Measurements from ENCODE around the gene NPLOC4.

The NPLOC4 gene

DNA sequence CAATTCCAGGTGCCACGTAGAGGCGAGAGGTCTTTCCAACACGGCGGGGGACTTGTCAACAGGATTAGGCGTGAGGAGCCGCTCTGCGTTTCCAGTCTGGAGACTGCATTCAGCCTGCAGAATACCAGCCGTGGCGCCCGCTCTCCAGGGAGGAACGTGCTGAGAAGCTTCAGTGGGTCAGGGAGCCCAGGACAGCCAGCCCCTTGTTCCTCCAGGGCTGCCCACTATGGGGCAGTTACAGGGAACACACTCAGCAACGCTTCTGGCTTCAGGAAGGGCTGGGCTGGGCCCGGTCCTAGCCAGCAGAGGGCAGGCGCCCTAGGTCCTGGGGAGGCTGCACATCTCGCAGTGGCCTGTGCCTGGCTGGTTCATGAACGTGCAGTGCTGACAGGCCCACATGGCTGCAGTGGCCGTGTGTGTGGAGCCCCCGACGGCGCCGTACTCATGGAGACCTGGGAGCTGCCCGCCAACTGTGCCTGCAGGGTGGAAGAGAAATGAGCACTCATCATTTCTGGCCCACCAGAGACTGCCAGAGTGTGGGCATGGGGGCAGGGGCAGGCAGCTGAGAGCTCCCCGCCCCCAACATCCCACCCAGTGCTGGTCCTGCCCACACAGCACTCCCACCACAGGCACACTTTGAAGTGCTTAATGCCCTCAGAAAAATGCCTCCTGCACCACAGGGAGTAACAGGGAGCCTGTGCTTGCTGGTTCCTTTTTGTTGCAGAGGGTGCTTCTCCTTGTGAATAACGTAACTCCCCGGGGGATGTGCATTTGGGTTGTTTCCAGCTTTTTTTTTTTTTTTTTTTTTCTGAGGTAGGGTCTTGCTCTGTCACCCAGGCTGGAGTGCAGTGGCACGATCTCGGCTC lies 77.7 kb downstream of the NPLOC4 start:
- peaks cover 35% of the 10 kb centered on the region for H3K36me3 Mint-ChIP-seq (ENCODE audit: low read depth)
- H3K4me3 Mint-ChIP-seq = no peak overlapping the region
- TF ChIP-seq, protein P1, sequence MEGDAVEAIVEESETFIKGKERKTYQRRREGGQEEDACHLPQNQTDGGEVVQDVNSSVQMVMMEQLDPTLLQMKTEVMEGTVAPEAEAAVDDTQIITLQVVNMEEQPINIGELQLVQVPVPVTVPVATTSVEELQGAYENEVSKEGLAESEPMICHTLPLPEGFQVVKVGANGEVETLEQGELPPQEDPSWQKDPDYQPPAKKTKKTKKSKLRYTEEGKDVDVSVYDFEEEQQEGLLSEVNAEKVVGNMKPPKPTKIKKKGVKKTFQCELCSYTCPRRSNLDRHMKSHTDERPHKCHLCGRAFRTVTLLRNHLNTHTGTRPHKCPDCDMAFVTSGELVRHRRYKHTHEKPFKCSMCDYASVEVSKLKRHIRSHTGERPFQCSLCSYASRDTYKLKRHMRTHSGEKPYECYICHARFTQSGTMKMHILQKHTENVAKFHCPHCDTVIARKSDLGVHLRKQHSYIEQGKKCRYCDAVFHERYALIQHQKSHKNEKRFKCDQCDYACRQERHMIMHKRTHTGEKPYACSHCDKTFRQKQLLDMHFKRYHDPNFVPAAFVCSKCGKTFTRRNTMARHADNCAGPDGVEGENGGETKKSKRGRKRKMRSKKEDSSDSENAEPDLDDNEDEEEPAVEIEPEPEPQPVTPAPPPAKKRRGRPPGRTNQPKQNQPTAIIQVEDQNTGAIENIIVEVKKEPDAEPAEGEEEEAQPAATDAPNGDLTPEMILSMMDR (IDR thresholded peaks at IDR 0.05) = no peak

DNA sequence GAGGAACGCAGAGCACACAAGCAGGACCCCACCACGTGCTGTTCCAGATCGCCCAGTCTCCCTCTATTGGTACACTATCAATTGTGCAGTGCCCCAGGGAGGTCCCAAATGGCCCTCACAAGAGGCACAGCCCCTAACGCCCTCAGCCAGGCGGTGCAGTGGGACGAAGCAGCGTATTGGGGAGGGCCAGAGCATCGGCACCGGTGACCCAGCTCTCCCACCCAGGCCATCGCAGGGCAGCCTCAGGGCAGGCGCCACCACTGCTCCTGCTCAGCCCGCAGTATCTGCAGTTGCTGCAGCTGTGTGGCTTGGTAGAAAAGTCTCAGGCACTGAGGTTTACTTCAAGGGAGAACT lies 78.8 kb downstream of the NPLOC4 start:
- no peak overlapping the region for H3K4me3 Mint-ChIP-seq
- H3K27ac Mint-ChIP-seq = no peak overlapping the region
- no peaks in the 10 kb centered on the region for H3K27me3 Mint-ChIP-seq (ENCODE audit: low read depth, poor library complexity)
- peaks cover 27% of the 10 kb centered on the region for H3K36me3 Mint-ChIP-seq (ENCODE audit: low read depth)
- TF ChIP-seq, protein P1 (IDR thresholded peaks at IDR 0.05) = no peak
- H3K9me3 Mint-ChIP-seq = no peaks in the 10 kb centered on the region
- H3K4me1 Mint-ChIP-seq = peaks cover 14% of the 10 kb centered on the region
- DNase-seq = no peak

More for the DNA sequence above, 77.7 kb downstream of the NPLOC4 start:
- Mint-ChIP-seq H3K4me1 (peaks cover 3% of the 10 kb centered on the region), H3K9me3 (no peaks in the 10 kb centered on the region), H3K27ac (no peak overlapping the region), H3K27me3 (ENCODE audit: low read depth, poor library complexity) (no peaks in the 10 kb centered on the region)
- DNase-seq = no peak

DNA sequence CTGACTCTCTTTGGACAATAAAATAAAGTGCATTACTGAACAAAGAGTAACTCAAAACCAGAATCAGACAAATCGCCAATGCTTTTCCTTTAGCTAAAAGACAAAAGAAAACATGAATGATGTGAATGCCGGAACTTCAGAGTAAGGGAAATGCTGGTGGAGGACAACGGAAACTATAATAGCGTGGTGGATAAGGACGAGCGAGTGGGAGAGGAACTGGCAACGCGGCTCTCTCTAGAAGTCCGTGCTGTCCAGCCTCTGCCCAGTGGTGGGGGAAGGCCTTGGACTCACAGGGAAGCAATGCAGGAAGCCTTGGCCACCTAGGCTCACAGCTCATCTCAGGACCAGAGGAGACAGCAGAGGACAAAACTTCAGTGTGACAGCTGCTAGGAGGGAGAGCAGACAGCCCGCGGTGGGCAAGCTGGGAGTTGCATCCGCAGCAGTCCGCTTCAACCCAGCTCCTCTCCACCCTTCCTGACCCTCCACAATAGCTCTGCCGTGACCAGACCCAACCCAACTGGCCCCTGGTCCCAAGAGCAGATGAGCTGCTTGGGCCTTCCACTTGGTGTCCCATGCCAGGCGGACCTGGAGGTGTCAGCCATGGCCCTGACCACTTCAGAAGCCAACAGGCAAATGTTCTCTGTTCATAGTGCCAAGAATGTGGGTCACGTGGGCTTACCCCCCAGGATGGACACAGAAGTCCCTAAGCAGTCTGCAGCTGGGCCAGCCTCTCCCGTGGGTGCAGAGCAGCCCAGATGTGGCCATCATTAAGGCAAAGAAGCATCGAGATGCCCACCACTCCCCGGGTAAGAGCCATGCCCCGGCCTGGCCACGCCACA lies 79.4 kb downstream of the NPLOC4 start:
- peak overlapping the region; percentile 37 for H3K27ac Mint-ChIP-seq
- no peak overlapping the region for H3K4me3 Mint-ChIP-seq
- H3K27me3 Mint-ChIP-seq (ENCODE audit: low read depth, poor library complexity) = no peaks in the 10 kb centered on the region
- H3K36me3 Mint-ChIP-seq (ENCODE audit: low read depth) = peaks cover 23% of the 10 kb centered on the region
- peaks cover 17% of the 10 kb centered on the region for H3K4me1 Mint-ChIP-seq
- TF ChIP-seq, protein P1 (IDR thresholded peaks at IDR 0.05) = no peak
- no peaks in the 10 kb centered on the region for H3K9me3 Mint-ChIP-seq
- DNase-seq = no peak

DNA sequence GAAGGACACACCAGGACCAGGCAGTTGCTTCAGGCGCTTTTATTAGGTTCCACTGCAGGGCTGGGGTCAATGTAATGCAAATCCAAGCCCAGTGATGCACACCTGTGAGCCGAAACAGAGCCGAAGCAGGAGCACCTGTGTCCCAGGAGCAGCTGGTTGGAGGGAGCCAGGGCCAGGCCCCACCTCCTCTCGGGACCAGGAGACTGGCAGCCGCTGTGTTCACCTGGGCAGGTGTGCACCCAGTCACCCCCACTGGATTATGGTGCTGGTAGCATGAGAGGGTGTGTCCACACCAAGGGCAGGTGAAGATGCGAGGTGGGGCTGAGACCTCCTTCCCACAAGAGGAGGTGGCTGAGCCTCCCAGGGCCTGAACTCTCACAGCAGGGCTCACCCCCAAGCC lies 80.0 kb downstream of the NPLOC4 start:
- DNase-seq = no peak
- H3K36me3 Mint-ChIP-seq (ENCODE audit: low read depth) = peaks cover 21% of the 10 kb centered on the region
- no peaks in the 10 kb centered on the region for H3K9me3 Mint-ChIP-seq
- no peak overlapping the region for H3K27ac Mint-ChIP-seq
- H3K27me3 Mint-ChIP-seq (ENCODE audit: low read depth, poor library complexity) = no peaks in the 10 kb centered on the region
- TF ChIP-seq, protein P1 (IDR thresholded peaks at IDR 0.05) = no peak
- H3K4me3 Mint-ChIP-seq = no peak overlapping the region
- peaks cover 17% of the 10 kb centered on the region for H3K4me1 Mint-ChIP-seq

DNA sequence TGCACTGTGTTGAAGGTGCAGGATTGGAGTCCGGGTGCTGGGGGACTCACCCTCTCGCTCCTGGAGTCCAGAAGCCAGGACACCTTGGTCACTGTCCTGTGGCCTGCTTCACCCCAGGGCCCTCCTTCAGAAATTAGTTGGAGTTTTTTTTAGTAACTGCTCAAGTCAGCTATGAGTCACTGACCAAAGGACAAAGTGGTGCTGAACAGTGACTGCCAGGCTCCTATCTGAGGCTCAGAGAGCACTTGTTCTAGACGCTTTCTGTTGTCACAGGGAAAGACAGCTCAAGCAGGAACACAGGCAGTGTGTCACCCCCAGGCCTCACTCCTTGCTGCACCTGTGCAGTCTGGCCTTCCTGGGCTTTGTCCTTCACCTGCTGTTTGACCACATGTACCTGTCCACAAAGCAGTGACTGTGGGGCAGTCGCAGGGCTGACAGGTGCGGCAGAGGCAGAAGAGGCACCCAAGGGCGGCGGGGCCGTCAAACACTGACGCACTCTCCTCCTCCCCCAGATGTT lies 80.7 kb downstream of the NPLOC4 start:
- Mint-ChIP-seq H3K27ac (no peak overlapping the region), H3K4me1 (peaks cover 22% of the 10 kb centered on the region), H3K4me3 (no peak overlapping the region), H3K27me3 (ENCODE audit: low read depth, poor library complexity) (no peaks in the 10 kb centered on the region), H3K36me3 (ENCODE audit: low read depth) (peaks cover 17% of the 10 kb centered on the region), H3K9me3 (no peaks in the 10 kb centered on the region)
- no peak for DNase-seq
- TF ChIP-seq, protein P1 (IDR thresholded peaks at IDR 0.05) = no peak

Data from nephron progenitor cell (in vitro differentiated cells).